GM18505 (cell line): ENCODE results near the gene NDRG3.

Source experiments
- ATAC-seq: cut with Tn5 transposase; IDR thresholded peaks from one replicate; pipeline ENCODE4 v1.9.1; 2021; ENCODE audit not compliant: unreplicated experiment
- POLR2A ChIP-seq: IDR thresholded peaks from 4 replicates; pipeline ENCODE4 v1.6.1; 2011; ENCODE audit warnings: borderline replicate concordance; ENCODE audit not compliant: insufficient read depth, insufficient read length; ENCODE audit errors: extremely low read depth

NDRG3 gene

DNA sequence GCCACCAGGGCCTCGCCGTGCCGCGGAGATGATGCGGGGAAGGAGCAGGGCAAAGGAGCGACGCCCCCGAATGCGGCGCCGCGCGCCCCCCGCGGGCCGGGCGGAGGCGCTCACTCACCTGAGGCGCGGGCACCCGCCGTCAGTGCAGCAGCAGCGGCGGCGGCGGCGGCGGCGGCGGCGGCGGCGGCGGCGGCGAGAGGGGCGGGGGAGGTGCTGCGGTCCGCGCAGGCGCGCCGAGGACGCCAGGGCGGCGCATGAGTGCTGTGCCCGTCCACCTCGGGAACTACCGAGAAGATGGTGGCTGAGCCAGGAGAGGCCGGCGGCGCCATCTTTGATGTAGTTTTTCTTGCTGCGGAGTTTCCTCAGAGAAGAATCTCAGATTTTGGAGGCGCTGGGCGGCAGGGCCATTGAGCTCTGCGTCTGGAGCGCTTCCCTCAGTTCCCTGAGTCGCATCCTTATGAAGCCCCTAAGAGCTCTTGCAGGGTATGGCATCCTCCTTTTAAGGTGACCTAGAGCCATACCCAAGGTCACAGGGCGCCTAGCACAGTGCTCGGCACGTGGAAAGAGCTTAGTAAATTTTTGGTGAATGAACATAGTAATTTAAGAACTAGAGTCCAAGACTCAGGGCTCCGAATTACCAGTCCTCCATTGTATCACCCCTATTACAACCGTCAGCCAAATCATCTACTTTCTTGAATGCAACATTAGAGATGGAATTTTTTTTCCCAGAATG is at the start of gene NDRG3:
Gene NDRG3, minus strand, starts transcription at position 164 of the 733 bp plus-strand sequence. CDS start 24,355 bp downstream, outside the sequence.
- peak; percentile 85 for ATAC-seq
- peak; percentile 60 for TF ChIP-seq POLR2A

DNA sequence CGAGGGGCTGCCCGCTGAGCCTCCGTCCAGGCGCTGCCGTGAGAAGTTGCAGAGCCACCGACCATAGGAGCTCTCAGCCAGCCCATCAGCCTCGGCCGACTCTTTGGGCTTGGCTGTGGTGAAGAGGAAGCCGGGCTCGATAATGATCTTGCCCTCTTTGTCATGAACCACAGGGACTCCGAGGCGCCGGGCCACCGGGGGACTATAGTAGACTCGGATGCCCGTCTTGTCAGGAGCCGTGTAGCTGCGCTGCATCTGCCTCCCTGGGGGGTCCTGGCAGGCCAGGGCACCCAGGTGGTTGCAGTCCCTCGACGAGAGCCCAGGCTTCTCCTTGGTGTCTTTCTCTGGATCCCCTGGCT is 48.2 kb upstream of the NDRG3 start:
- no peak for ATAC-seq
- no peak for TF ChIP-seq POLR2A

DNA sequence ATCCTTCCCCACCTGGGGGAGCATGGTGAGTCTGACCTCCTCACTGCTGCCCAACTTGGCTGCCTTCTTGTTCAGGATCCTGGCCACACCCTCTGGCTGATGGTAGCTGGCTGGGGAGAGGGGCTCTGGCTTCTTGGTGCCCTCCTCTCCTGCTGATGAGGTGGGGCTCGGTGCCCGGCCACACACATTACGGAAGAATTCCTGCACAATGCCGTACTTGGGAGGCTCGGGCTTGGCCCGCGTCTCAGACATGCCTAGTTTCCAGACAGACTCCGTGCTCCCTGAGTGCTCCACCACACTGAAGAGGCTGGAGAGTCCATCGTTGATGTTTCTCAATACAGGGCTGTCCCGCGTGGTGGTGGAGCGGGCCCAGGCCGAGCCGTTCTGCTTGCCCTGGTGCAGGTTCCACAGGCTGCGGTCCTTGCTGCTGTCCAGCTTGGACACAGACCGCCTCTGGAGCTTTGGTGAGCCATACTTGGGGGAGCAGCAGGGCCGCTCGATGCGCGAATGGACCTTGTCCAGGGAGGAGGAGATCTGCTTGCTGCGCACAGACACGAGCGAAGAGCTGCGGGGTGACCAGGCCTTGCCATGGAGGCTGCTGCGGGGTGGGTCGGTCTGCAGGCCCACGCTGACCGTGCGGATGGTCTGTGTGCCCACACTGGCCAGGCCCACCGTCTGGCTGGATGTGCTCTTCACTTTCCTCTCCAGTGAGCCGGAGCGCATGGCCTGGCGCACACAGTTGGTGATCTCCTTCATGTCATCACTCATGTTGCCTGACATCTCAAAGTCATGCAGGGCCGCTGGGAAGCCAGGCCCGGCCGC is 47.6 kb upstream of the NDRG3 start:
- no peak for ATAC-seq
- TF ChIP-seq POLR2A = no peak

DNA sequence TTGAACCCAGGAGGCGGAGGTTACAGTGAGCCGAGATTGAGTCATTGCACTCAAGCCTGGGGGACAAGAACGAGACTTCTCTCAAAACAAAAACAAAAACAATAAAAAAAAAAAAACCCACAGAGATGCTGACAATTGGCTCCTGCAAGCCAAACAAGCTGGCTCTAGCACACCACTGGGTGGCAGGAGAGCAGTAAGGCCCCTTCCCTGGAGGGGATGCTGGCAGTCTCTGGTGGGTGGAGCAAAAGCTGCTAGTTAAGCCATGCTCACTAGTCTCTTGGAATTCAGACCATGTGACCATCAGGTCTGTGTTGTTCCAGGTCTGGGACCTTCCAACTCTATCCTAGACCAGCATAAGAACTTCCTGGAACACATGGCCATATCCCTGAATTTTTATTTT is 46.5 kb upstream of the NDRG3 start:
- no peak for ATAC-seq
- TF ChIP-seq POLR2A = no peak

DNA sequence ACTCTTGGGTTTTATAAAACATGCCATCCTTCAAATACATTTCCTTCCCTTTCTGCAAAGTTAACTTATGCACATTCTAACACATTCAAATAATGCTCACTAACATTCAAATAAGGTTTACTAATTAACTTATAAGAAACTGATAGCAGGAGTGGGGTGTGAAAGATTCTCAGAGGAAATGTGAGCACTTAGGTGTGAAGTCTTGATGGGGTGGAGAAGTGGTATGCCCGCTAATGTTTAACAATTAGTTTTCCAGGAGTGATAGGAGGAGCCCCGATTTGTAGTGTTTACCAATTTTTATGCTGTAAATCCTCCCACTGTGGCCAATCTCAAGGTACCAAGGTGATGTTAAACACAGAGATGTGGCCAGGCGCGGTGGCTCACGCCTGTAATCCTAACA is 46.0 kb upstream of the NDRG3 start:
- TF ChIP-seq POLR2A = no peak
- no peak for ATAC-seq

DNA sequence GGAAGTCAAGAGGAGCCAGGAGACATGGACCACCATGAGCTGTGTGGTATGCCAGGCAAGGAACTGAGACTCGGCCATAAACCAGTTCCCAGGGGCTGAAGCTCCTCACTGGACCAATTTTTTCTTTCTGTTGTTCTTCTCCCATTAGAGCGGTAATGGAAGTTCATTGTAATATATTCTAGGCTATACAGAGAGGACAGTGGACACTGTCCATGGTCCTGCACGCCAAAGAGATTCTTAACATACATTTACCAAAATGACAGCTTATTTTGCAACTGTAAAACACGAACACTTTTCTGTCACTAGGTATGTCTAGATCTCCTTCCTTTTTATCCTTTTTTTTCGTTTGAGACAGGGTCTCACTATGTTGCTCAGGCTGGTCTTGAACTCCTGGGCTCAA is 40.8 kb upstream of the NDRG3 start:
- ATAC-seq = no peak
- no peak for TF ChIP-seq POLR2A

DNA sequence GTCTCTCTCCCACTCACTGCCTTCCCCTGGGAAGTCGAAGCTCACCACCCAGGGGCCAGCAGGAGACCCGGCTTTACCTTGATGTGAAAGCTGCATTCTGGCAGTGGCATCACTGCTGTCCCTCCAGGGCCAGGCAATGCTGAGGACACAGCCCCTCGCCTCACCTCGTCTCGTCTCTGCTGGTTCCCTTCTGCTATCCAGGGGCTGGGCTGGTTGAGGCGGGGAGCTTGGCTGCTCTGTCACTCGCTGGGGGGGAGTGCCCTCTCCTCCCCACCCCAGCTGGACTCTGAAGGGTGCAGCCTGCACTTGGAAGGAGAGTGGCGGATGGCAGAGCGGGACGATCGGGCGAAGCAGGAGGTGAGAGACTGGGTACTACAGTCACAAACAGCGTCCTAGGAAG is 40.4 kb upstream of the NDRG3 start:
- TF ChIP-seq POLR2A = no peak
- ATAC-seq = no peak

DNA sequence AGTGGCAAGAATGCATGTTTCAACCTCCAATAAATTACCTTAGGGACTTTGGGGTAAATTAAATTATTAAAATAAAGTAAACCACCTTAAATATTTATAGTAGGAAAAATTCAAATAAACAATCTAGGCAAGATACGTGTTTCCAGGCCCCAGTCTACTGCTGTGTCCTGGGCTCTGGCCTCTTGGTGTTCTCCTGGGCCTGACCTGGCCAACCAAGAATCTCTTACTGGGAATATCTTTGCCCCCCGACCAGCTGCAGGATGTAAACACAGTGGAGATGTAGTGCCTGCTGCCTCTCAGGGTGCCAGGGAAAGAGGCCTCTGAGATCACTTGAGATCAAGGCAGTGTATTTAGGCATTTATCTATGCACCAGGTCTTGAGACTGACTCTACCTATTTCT is 39.4 kb upstream of the NDRG3 start:
- no peak for TF ChIP-seq POLR2A
- ATAC-seq = no peak

DNA sequence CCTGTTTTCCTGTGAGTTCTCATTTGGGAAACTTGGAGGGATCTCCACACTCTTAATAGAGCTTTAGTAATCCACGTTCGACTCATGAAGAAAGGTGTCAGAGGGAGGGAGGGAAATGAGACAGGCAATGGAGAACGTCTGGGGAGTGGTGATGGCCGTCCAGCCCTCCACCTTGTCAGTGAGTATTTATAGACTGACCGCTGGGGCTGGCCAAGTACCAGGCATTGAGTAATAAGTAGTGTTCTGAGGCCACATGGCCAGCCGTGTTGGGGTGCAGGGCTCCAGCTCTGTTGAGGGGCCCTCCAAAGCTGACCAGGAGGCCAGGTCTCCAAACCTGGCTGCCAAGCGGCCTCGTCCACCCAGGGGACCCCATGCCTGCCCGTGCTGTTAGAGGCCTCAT is 39.0 kb upstream of the NDRG3 start:
- no peak for TF ChIP-seq POLR2A
- no peak for ATAC-seq

DNA sequence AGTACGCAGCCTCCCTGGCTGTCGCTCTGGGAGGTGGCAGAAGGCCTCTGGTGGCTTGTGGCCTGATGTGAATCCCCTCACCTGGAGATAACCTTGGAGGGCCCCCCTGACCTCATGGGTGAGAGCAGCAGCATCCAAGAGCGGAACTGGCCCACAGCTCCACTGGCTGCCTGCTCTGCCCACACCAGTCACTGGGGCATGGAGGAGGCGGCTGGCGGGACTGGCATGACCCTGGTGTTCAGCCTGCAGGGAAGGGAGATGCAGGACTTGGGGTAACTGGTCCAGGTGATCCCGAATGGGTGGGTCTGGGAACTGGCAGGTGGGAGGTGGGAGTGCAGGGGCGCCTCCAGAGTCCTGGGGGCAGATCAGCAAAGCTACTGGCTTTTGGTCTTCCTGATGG is 38.2 kb upstream of the NDRG3 start:
- no peak for TF ChIP-seq POLR2A
- no peak for ATAC-seq

DNA sequence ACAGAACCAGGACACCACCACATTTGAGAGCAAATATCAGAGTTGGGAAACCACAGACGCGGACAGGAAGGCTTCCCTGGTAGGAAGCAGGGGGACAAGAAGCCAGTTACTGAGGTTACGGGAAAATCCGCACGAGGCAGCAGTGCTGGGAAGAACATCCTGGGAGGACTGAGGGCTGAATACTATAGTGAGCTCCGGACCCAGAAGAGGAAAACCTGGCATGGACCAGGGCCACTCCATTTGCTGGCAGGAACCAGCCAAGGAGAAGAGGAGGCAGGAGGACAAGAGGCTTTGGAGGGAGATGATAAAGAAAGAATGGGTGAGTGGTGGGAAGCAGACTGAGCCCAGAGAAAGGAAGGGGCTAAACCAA is 33.8 kb upstream of the NDRG3 start:
- no peak for TF ChIP-seq POLR2A
- no peak for ATAC-seq

DNA sequence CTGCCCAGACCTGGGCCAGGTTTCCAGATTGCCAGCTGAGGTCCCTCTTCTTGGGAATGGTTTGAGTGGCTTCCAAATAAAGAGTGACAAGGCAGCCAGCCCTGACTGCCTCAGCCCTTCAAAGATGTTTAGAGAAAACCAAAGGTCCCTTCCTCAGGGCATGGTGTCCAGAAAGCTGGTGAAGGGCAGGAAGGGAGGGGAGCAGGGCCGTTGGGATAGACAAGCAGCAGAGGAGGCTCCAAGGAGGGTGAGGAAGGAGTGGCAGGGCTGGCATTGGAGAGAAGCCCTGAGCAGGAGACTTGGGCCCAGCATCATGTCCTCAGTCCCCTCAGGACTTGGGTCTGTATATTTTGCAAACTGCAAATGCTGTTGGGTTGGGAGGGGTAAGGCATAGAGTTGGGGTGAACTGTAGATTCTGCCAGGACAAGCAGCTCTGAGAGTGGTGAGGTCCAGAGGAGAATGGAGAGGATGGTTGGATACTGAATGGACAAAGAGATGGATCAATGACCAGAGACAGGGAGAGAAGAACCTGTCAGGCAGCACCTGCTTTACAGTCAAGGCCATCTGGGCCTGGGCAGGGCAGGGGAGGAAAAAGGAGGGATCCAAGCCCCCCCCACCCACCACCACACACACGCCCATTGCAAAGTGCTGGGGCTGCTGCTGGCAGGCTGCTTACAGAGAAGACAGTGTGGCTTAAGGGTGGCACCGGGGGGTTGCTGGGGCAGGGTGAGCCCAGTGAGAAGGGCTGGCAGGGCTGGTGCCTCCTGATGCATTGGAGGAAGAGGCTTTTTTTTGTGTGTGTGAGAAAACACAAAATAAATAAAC is 33.2 kb upstream of the NDRG3 start:
- no peak for TF ChIP-seq POLR2A
- no peak for ATAC-seq

DNA sequence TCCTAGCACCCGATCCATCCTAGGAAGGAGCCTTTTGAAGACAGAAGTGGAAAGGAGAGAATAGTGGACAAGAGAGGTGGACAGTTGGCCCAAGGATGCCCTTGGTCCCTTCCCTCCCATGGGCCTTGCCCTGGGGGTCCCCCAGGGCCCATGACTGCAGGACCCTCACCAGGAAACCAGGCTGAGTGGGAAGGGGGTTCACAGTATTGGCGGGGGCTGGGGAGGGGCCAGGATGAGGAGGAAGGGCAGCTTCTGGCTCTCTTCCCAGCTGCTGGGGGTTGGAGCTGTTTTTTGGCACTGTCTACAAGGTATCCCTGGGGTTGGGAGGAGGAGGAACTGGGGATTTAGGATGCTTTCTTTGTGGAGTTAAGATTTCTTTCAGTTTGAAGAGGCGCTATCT is 31.7 kb upstream of the NDRG3 start:
- no peak for TF ChIP-seq POLR2A
- ATAC-seq = no peak
